IMR-90 (cell line): ENCODE results near the gene DALRD3. TPM values are rescaled to one million over a fixed set of nuclear protein-coding genes. Genes with fewer than 3 reads are reported as not detected.

ENCODE experiments used
- microRNA-seq, 2 experiments: library from miRNA; stranded (forward) in 1 of 2; unstranded in 1 of 2; fragments of 10-50 nt in 1 of 2; fragments of <30 nt in 1 of 2; gene quantifications in 1 of 2; microRNA quantifications in 1 of 2; one replicate each; pipeline versions ENCODE3 to v1.1.0; 2013 to 2020; ENCODE audit not compliant: insufficient read depth in 1 of 2, insufficient read length in 1 of 2, unreplicated experiment in 1 of 2
- polyA plus RNA-seq, 3 experiments: library from polyadenylated mRNA; depleted of rRNA; stranded (reverse); fragments of >200 nt; gene quantifications; 2 replicates each; pipeline ENCODE4 v1.2.3, GENCODE V29; 2012; ENCODE audit warnings: low replicate concordance in 1 of 3
- small RNA-seq, 5 experiments: library from RNA; depleted of rRNA; stranded (forward); fragments of <200 nt; gene quantifications; one replicate each; pipeline ENCODE3, GENCODE V24; 2012
- total RNA-seq: library from RNA; depleted of rRNA; stranded (reverse); fragments of >200 nt; gene quantifications from 2 replicates; pipeline ENCODE4 v1.2.3, GENCODE V29; 2012; rRNA removed

Gene DALRD3
- total and polyA plus RNA-seq, 2 of the 4 experiments (the other 2 are of a cell fraction), result 27.8 to 42.2 TPM

Small RNA genes lying within 50 kb of the gene (microRNA-seq; reads per million reads assigned to microRNA genes)
- gene MIR191 (6,641 to 17,413 reads per million in 2 experiments), gene MIR425 (3,538 to 3,717 reads per million in 2 experiments)

Small RNA genes lying within 50 kb of the gene (small RNA-seq; reads per million reads assigned to genes)
- gene MIR191 (623 to 21,352 (median 15,529) reads per million in 5 experiments), gene MIR425 (42.5 to 4,031 (median 2,697) reads per million in 5 experiments)

Other genes with a start within 250 kb of the DALRD3 start
- 48.2 and 53.0 TPM in 2 replicates for gene PRKAR2A, start 170.7 kb downstream of the DALRD3 start, total RNA-seq
- 10.2 and 11.3 TPM in 2 replicates for gene PRKAR2A, start 170.7 kb downstream of the DALRD3 start, polyA plus RNA-seq (2012; rRNA removed)
- gene SLC25A20, start 119.7 kb downstream of the DALRD3 start, total RNA-seq, result 27.1 and 29.2 TPM in 2 replicates
- gene SLC25A20, start 119.7 kb downstream of the DALRD3 start, polyA plus RNA-seq (2012; rRNA removed), result 21.8 and 23.8 TPM in 2 replicates
- gene ARIH2, start 99.7 kb downstream of the DALRD3 start, total RNA-seq, result 73.0 and 93.7 TPM in 2 replicates
- 54.0 and 62.3 TPM in 2 replicates for gene ARIH2, start 99.7 kb downstream of the DALRD3 start, polyA plus RNA-seq (2012; rRNA removed)
- gene P4HTM, start 28.3 kb downstream of the DALRD3 start, total RNA-seq, result 10.4 and 11.1 TPM in 2 replicates
- gene P4HTM, start 28.3 kb downstream of the DALRD3 start, polyA plus RNA-seq (2012; rRNA removed), result 26.1 and 29.7 TPM in 2 replicates
- 55.8 and 60.9 TPM in 2 replicates for gene WDR6, start 11.2 kb downstream of the DALRD3 start, total RNA-seq
- 160 and 172 TPM in 2 replicates for gene WDR6, start 11.2 kb downstream of the DALRD3 start, polyA plus RNA-seq (2012; rRNA removed)
- gene NDUFAF3, start 3.5 kb upstream of the DALRD3 start, total RNA-seq, result 26.5 and 43.3 TPM in 2 replicates
- 112 and 137 TPM in 2 replicates for gene NDUFAF3, start 3.5 kb upstream of the DALRD3 start, polyA plus RNA-seq (2012; rRNA removed)
- 268 and 296 TPM in 2 replicates for gene IMPDH2, start 10.8 kb upstream of the DALRD3 start, total RNA-seq
- gene IMPDH2, start 10.8 kb upstream of the DALRD3 start, polyA plus RNA-seq (2012; rRNA removed), result 190 and 194 TPM in 2 replicates
- 62.7 and 72.2 TPM in 2 replicates for gene QRICH1, start 75.5 kb upstream of the DALRD3 start, total RNA-seq
- 77.3 and 79.9 TPM in 2 replicates for gene QRICH1, start 75.5 kb upstream of the DALRD3 start, polyA plus RNA-seq (2012; rRNA removed)
- 396 and 404 TPM in 2 replicates for gene QARS1, start 86.2 kb upstream of the DALRD3 start, total RNA-seq
- 296 and 354 TPM in 2 replicates for gene QARS1, start 86.2 kb upstream of the DALRD3 start, polyA plus RNA-seq (2012; rRNA removed)
- gene USP19, start 102.2 kb upstream of the DALRD3 start, total RNA-seq, result 22.5 and 24.7 TPM in 2 replicates
- 39.7 and 44.0 TPM in 2 replicates for gene USP19, start 102.2 kb upstream of the DALRD3 start, polyA plus RNA-seq (2012; rRNA removed)
- 179 and 213 TPM in 2 replicates for gene LAMB2, start 114.5 kb upstream of the DALRD3 start, total RNA-seq
- gene LAMB2, start 114.5 kb upstream of the DALRD3 start, polyA plus RNA-seq (2012; rRNA removed), result 526 and 570 TPM in 2 replicates
- 28.3 and 29.4 TPM in 2 replicates for gene CCDC71, start 147.8 kb upstream of the DALRD3 start, total RNA-seq
- gene CCDC71, start 147.8 kb upstream of the DALRD3 start, polyA plus RNA-seq (2012; rRNA removed), result 35.9 and 38.6 TPM in 2 replicates
- 16.1 and 16.5 TPM in 2 replicates for gene KLHDC8B, start 153.0 kb upstream of the DALRD3 start, total RNA-seq
- 16.3 and 17.4 TPM in 2 replicates for gene KLHDC8B, start 153.0 kb upstream of the DALRD3 start, polyA plus RNA-seq (2012; rRNA removed)